SK-N-SH treated with all-trans-retinoic acid at 6 μM for 48 hours (cell line): ENCODE results near the gene TNFRSF12A.

ENCODE experiments used
- ATAC-seq: fragments of 200-7000 bp; cut with Tn5 transposase; 3 replicates; pipeline ENCODE4 v1.9.1; 2020; ENCODE audit warnings: mild to moderate bottlenecking, moderate library complexity
- ARNTL ChIP-seq: fragments of 450-650 bp; formaldehyde crosslinking; IDR thresholded peaks from 2 replicates; pipeline ENCODE4 v1.5.0; 2020; ENCODE audit warnings: low read depth, mild to moderate bottlenecking, moderate library complexity, borderline replicate concordance
- BACH2 ChIP-seq: fragments of 250-450 bp; sonication (Bioruptor Pico); IDR thresholded peaks from 2 replicates; pipeline ENCODE4 v1.9.0; 2021; ENCODE audit warnings: mild to moderate bottlenecking, borderline replicate concordance
- CSDC2 ChIP-seq: fragments of 250-450 bp; sonication (Bioruptor Pico); IDR thresholded peaks from 2 replicates; pipeline ENCODE4 v1.5.0; 2020; ENCODE audit warnings: mild to moderate bottlenecking, moderate library complexity
- GLIS3 ChIP-seq: fragments of 250-450 bp; sonication (Bioruptor Pico); IDR thresholded peaks from 2 replicates; pipeline ENCODE4 v1.5.0; 2020; ENCODE audit warnings: mild to moderate bottlenecking, moderate library complexity
- ISL1 ChIP-seq: fragments of 250-450 bp; sonication (Bioruptor Pico); IDR thresholded peaks from 2 replicates; pipeline ENCODE4 v2.1.2; 2022; ENCODE audit warnings: mild to moderate bottlenecking, moderate library complexity
- OSR1 ChIP-seq: fragments of 250-450 bp; sonication (Bioruptor Pico); IDR thresholded peaks from 2 replicates; pipeline ENCODE4 v1.8.0; 2022; ENCODE audit warnings: moderate library complexity, mild to moderate bottlenecking, inconsistent platforms
- PATZ1 ChIP-seq: fragments of 250-450 bp; sonication (Bioruptor Pico); IDR thresholded peaks from 2 replicates; pipeline ENCODE4 v1.8.0; 2020; ENCODE audit warnings: mild to moderate bottlenecking, moderate library complexity, borderline replicate concordance
- PPARA ChIP-seq: fragments of 250-450 bp; sonication (Bioruptor Pico); IDR thresholded peaks from 2 replicates; pipeline ENCODE4 v1.5.0; 2020; ENCODE audit warnings: mild to moderate bottlenecking, borderline replicate concordance
- RARB ChIP-seq: fragments of 250-450 bp; sonication (Bioruptor Pico); IDR thresholded peaks from 2 replicates; pipeline ENCODE4 v1.8.0; 2021; ENCODE audit warnings: mild to moderate bottlenecking, moderate library complexity
- SNAI2 ChIP-seq: fragments of 250-450 bp; sonication (Bioruptor Pico); IDR thresholded peaks from 2 replicates; pipeline ENCODE4 v1.5.0; 2020; ENCODE audit warnings: mild to moderate bottlenecking, moderate library complexity
- TCF4 ChIP-seq: fragments of 250-450 bp; sonication (Bioruptor Pico); IDR thresholded peaks from 2 replicates; pipeline ENCODE4 v1.8.0; 2021; ENCODE audit warnings: mild to moderate bottlenecking, moderate library complexity, borderline replicate concordance
- TOX ChIP-seq: fragments of 250-450 bp; sonication (Bioruptor Pico); IDR thresholded peaks from 2 replicates; pipeline ENCODE4 v1.8.0; 2021; ENCODE audit warnings: mild to moderate bottlenecking, moderate library complexity, borderline replicate concordance
- TSHZ2 ChIP-seq: fragments of 250-450 bp; sonication (Bioruptor Pico); IDR thresholded peaks from 2 replicates; pipeline ENCODE4 v1.5.0; 2020; ENCODE audit warnings: mild to moderate bottlenecking, moderate library complexity
- ZC3H10 ChIP-seq: fragments of 250-450 bp; sonication (Bioruptor Pico); IDR thresholded peaks from 2 replicates; pipeline ENCODE4 v1.5.1; 2021; ENCODE audit warnings: mild to moderate bottlenecking, moderate library complexity
- ZFP3 ChIP-seq: fragments of 250-450 bp; sonication (Bioruptor Pico); IDR thresholded peaks from 2 replicates; pipeline ENCODE4 v1.5.0; 2020; ENCODE audit warnings: mild to moderate bottlenecking, moderate library complexity
- ZFP30 ChIP-seq: fragments of 450-650 bp; formaldehyde crosslinking; IDR thresholded peaks from 2 replicates; pipeline ENCODE4 v1.5.0; 2022; ENCODE audit warnings: mild to moderate bottlenecking, moderate library complexity
- ZNF565 ChIP-seq: fragments of 450-650 bp; formaldehyde crosslinking; conservative IDR thresholded peaks from 2 replicates; pipeline ENCODE4 v1.5.0; 2020; ENCODE audit warnings: low read depth, mild to moderate bottlenecking, moderate library complexity
- ZNF70 ChIP-seq: fragments of 450-650 bp; formaldehyde crosslinking; IDR thresholded peaks from 2 replicates; pipeline ENCODE4 v1.5.0; 2020; ENCODE audit warnings: mild to moderate bottlenecking, moderate library complexity
- ZNF8 ChIP-seq: fragments of 450-650 bp; formaldehyde crosslinking; IDR thresholded peaks from 2 replicates; pipeline ENCODE4 v1.5.0; 2020; ENCODE audit warnings: mild to moderate bottlenecking, moderate library complexity
- TF ChIP-seq, protein P1 (sequence below): fragments of 250-450 bp; sonication (Bioruptor Pico); IDR thresholded peaks from 2 replicates; pipeline ENCODE4 v1.5.1; 2020; ENCODE audit warnings: low read depth, mild to moderate bottlenecking, moderate library complexity
- TF ChIP-seq, protein P2 (sequence below): fragments of 250-450 bp; sonication (Bioruptor Pico); IDR thresholded peaks from 2 replicates; pipeline ENCODE4 v1.8.0; 2021; ENCODE audit warnings: low read depth, mild to moderate bottlenecking, moderate library complexity, borderline replicate concordance

The TNFRSF12A gene

DNA sequence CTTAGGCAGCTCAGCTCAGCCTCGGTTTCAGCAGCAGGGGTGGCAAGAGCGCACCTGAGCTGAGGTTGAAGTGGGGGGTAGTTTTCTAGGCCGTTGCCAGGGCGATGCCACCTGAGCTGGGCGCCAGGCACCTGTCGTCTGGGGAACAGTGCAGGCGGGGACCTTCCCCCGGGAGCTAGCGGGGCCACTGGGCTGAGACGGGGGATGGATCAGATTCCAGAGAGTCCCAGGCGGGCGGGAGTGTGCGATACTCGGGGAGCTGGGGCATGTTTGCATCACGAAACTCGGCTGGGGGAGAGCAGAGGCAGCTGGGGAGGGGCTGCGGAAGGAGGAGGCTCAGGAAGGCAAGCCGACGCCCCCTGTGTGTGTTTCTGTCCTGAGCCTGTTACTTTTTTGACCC lies 7.9 kb upstream of the TNFRSF12A start:
- TF ChIP-seq OSR1 (no peak), PPARA (CRISPR knock-in tag) (no peak), ZNF70 (no peak), RARB (no peak), TOX (no peak), CSDC2 (CRISPR knock-in tag) (no peak), ZFP30 (CRISPR knock-in tag) (no peak)
- ATAC-seq = no peak

DNA sequence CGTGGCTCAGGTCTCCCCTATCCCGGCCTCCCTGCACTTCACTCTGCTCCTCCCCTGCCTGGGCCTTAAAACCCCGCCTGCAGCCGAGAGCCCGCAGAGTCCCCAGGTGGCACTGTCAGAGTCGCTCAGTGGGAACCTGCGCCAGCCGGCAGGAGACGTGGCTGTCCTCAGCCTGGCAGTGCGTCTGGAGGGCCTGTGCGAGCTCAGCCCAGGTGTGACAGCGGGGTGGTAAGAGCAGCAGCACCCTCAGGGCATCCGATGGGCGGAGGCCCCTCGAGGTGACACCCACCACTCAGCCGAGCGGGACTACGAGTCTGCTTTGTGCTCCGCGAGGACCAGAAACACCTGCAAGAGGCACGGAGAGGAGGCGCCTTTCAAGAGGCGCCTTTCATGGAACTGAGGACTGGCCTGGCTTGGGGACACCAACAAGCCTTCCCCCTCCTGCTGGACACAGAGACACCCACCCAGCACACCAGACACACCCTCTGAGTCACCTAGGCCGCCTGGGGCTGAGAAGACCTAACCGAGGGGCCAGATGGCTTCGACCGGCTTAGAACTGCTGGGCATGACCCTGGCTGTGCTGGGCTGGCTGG lies 7.2 kb upstream of the TNFRSF12A start, which contains the start of gene CLDN9:
Gene CLDN9, plus strand, starts transcription at position 96 of the 593 bp plus-strand sequence. Its CDS starts 440 bp downstream, at position 536.
- TF ChIP-seq ZNF8 (CRISPR knock-in tag) (no peak), PPARA (CRISPR knock-in tag) (no peak), TSHZ2 (CRISPR knock-in tag) (no peak), TCF4 (CRISPR knock-in tag) (no peak), ARNTL (no peak), ZFP30 (CRISPR knock-in tag) (no peak), TOX (no peak), ZC3H10 (CRISPR knock-in tag) (no peak), PATZ1 (CRISPR knock-in tag) (no peak), RARB (no peak), ZFP3 (CRISPR knock-in tag) (no peak), SNAI2 (CRISPR knock-in tag) (no peak)
- TF ChIP-seq, protein P1, sequence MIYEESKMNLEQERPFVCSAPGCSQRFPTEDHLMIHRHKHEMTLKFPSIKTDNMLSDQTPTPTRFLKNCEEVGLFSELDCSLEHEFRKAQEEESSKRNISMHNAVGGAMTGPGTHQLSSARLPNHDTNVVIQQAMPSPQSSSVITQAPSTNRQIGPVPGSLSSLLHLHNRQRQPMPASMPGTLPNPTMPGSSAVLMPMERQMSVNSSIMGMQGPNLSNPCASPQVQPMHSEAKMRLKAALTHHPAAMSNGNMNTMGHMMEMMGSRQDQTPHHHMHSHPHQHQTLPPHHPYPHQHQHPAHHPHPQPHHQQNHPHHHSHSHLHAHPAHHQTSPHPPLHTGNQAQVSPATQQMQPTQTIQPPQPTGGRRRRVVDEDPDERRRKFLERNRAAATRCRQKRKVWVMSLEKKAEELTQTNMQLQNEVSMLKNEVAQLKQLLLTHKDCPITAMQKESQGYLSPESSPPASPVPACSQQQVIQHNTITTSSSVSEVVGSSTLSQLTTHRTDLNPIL (CRISPR knock-in tag) = no peak
- TF ChIP-seq, protein P2, sequence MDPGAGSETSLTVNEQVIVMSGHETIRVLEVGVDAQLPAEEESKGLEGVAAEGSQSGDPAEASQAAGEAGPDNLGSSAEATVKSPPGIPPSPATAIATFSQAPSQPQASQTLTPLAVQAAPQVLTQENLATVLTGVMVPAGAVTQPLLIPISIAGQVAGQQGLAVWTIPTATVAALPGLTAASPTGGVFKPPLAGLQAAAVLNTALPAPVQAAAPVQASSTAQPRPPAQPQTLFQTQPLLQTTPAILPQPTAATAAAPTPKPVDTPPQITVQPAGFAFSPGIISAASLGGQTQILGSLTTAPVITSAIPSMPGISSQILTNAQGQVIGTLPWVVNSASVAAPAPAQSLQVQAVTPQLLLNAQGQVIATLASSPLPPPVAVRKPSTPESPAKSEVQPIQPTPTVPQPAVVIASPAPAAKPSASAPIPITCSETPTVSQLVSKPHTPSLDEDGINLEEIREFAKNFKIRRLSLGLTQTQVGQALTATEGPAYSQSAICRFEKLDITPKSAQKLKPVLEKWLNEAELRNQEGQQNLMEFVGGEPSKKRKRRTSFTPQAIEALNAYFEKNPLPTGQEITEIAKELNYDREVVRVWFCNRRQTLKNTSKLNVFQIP (CRISPR knock-in tag) = no peak
- peak; percentile 8; the same call in 1 of the 3 replicates for ATAC-seq

GRCh38 chr16:3013491-3013951 lies 6.6 kb upstream of the TNFRSF12A start:
- TF ChIP-seq ISL1 (no peak), ZNF70 (no peak), CSDC2 (CRISPR knock-in tag) (no peak), ZNF565 (no peak), TOX (no peak), TCF4 (CRISPR knock-in tag) (no peak), PATZ1 (CRISPR knock-in tag) (no peak), ZFP3 (CRISPR knock-in tag) (no peak), BACH2 (CRISPR knock-in tag) (no peak), ZFP30 (CRISPR knock-in tag) (no peak), GLIS3 (no peak), ZC3H10 (CRISPR knock-in tag) (no peak), SNAI2 (CRISPR knock-in tag) (no peak)
- TF ChIP-seq, protein P2 (CRISPR knock-in tag) = no peak
- TF ChIP-seq, protein P1 (CRISPR knock-in tag) = no peak
- ATAC-seq = no peak; the same call in 2 of the 3 replicates
